Right atrium auricular region (tissue), 2 donors: ENCODE results near the gene WDR18. TPM values are rescaled to one million over a fixed set of nuclear protein-coding genes. Genes with fewer than 3 reads are reported as not detected.

Experiments used
- DNase-seq: peaks from one replicate; pipeline ENCODE4 v3.0.0-alpha.2; 2019; ENCODE audit warnings: low spot score
- H3K27ac ChIP-seq, 2 donors: fragments of 200-600 bp; sonication (generic); 1 replicate in 1 of 2; 2 replicates in 1 of 2; pipeline ENCODE4 v1.5.1; 2016 to 2019
- H3K27me3 ChIP-seq, 2 donors: fragments of 200-600 bp; sonication (generic); one replicate each; pipeline versions ENCODE4 v1.5.1 to v1.6.0; 2017 to 2019
- H3K36me3 ChIP-seq: fragments of 200-600 bp; sonication (generic); one replicate; pipeline ENCODE4 v1.5.1; 2016
- H3K4me1 ChIP-seq, 2 donors: fragments of 200-600 bp; sonication (generic); one replicate each; pipeline versions ENCODE4 v1.5.1 to v1.6.0; 2017 to 2019
- H3K4me3 ChIP-seq, 2 donors: fragments of 200-600 bp; sonication (generic); 1 replicate in 1 of 2; 2 replicates in 1 of 2; pipeline ENCODE4 v1.5.1; 2017 to 2019; ENCODE audit warnings: mild to moderate bottlenecking in 1 of 2, moderate library complexity in 1 of 2
- H3K9me3 ChIP-seq, 2 donors: fragments of 200-600 bp; sonication (generic); one replicate each; pipeline ENCODE4 v1.5.1; 2019
- CTCF ChIP-seq, 2 donors: fragments of 200-600 bp; sonication (generic); IDR thresholded peaks; one replicate each; pipeline ENCODE4 v1.5.1; 2019; ENCODE audit warnings: antibody characterized with exemption in 2 of 2
- total RNA-seq, 2 donors: library from RNA; depleted of rRNA; stranded (reverse); fragments of >200 nt; gene quantifications; one replicate each; pipeline ENCODE4 v1.1.0, GENCODE V29; 2016

WDR18 gene
- total RNA-seq, 2 donors from 2014 or later: 13.3 to 24.9 TPM

- peak in 1 of 2 donors; percentile 58 for TF ChIP-seq CTCF (IDR thresholded peaks at IDR 0.05)
- peaks cover 0 to 28% of the 10 kb centered on the region in 2 donors for H3K4me1 ChIP-seq
- DNase-seq: no peak
- H3K36me3 ChIP-seq: no peaks in the 10 kb centered on the region
- peaks cover 3 to 29% of the 10 kb centered on the region in 2 donors for H3K27me3 ChIP-seq
- H3K9me3 ChIP-seq: no peaks in the 10 kb centered on the region
- H3K4me3 ChIP-seq: peak within 1 kb of the TSS in 1 of 2 donors; percentile 32
- H3K27ac ChIP-seq: no peak within 1 kb of the TSS
Measured at GRCh38 chr19:1000095-1000494, 15.9 kb downstream of the WDR18 start, which contains the start of gene GRIN3B. Gene GRIN3B (plus strand): TSS chr19:1000419. CDS start chr19:1000438, 19 bp downstream.

GRCh38 chr19:1000591-1001537 lies 16.7 kb downstream of the WDR18 start:
- no peak for DNase-seq
- Histone ChIP-seq H3K27ac (no peak overlapping the region), H3K27me3 (peaks cover 3 to 29% of the 10 kb centered on the region in 2 donors), H3K9me3 (no peaks in the 10 kb centered on the region), H3K4me1 (peaks cover 0 to 26% of the 10 kb centered on the region in 2 donors), H3K36me3 (no peaks in the 10 kb centered on the region), H3K4me3 (peak overlapping the region in 1 of 2 donors; percentile 19)
- no peak for TF ChIP-seq CTCF (IDR thresholded peaks at IDR 0.05)

- H3K27me3 ChIP-seq: peaks cover 3 to 29% of the 10 kb centered on the region in 2 donors
- no peak for DNase-seq
- peaks cover 0 to 18% of the 10 kb centered on the region in 2 donors for H3K4me1 ChIP-seq
- no peaks in the 10 kb centered on the region for H3K9me3 ChIP-seq
- no peak overlapping the region for H3K27ac ChIP-seq
- H3K36me3 ChIP-seq: no peaks in the 10 kb centered on the region
- peak; percentile 86 to 93 for TF ChIP-seq CTCF (IDR thresholded peaks at IDR 0.05)
- H3K4me3 ChIP-seq: no peak overlapping the region
Measured at GRCh38 chr19:1001538-1002166, 17.5 kb downstream of the WDR18 start.

GRCh38 chr19:1002600-1002999 lies 18.5 kb downstream of the WDR18 start:
- no peak for TF ChIP-seq CTCF (IDR thresholded peaks at IDR 0.05)
- H3K36me3 ChIP-seq: no peaks in the 10 kb centered on the region
- H3K9me3 ChIP-seq: no peaks in the 10 kb centered on the region
- peaks cover 0 to 18% of the 10 kb centered on the region in 2 donors for H3K4me1 ChIP-seq
- H3K27me3 ChIP-seq: peaks cover 3 to 28% of the 10 kb centered on the region in 2 donors
- no peak overlapping the region for H3K4me3 ChIP-seq
- no peak overlapping the region for H3K27ac ChIP-seq
- no peak for DNase-seq

- Histone ChIP-seq H3K27me3 (peaks cover 3 to 22% of the 10 kb centered on the region in 2 donors), H3K9me3 (no peaks in the 10 kb centered on the region)
Measured at GRCh38 chr19:1003283-1003682, 19.1 kb downstream of the WDR18 start.

More at GRCh38 chr19:1003283-1003682, 19.1 kb downstream of the WDR18 start:
- Histone ChIP-seq H3K4me3 (no peak overlapping the region), H3K27ac (no peak overlapping the region), H3K4me1 (peaks cover 0 to 18% of the 10 kb centered on the region in 2 donors), H3K36me3 (no peaks in the 10 kb centered on the region)
- DNase-seq: no peak
- TF ChIP-seq CTCF (IDR thresholded peaks at IDR 0.05): no peak
